OCI-LY7 (cell line): ENCODE results near the gene IER5. TPM values are rescaled to one million over a fixed set of nuclear protein-coding genes. Genes with fewer than 3 reads are reported as not detected.

Experiments used
- BruUV-seq: library from RNA; stranded (reverse); fragments of 400-500 nt; replicated peaks from 2 replicates; lab custom pipeline; 2021; lab: Mats Ljungman, UMichigan
- CTCF ChIA-PET: fragments of 300-600 bp; sonication (Branson Sonifier 250); formaldehyde crosslinking; loops from one replicate; lab custom pipeline; 2022; ENCODE audit warnings: antibody characterized with exemption; ENCODE audit not compliant: unreplicated experiment; lab: Charles Lee
- POLR2A ChIA-PET: fragments of 300-600 bp; sonication (Branson Sonifier 250); formaldehyde crosslinking; loops from one replicate; lab custom pipeline; 2022; ENCODE audit warnings: antibody characterized with exemption; lab: Charles Lee
- DNase-seq: peaks from one replicate; pipeline ENCODE4 v3.0.0-alpha.2; 2015; ENCODE audit warnings: low spot score
- H2AFZ ChIP-seq: fragments of 200-600 bp; sonication (generic), shearing (Covaris generic); 2 replicates; pipeline ENCODE4 v1.6.1; 2014; ENCODE audit warnings: mild to moderate bottlenecking, antibody characterized with exemption, low read length, moderate library complexity
- H3K27ac ChIP-seq: fragments of 200-600 bp; sonication (generic); 2 replicates; pipeline ENCODE4 v1.5.1; 2014; ENCODE audit warnings: mixed run types, low read depth, mild to moderate bottlenecking, moderate library complexity, low read length, inconsistent platforms; ENCODE audit not compliant: poor library complexity, severe bottlenecking
- H3K36me3 ChIP-seq: fragments of 200-600 bp; sonication (generic); 2 replicates; pipeline ENCODE4 v1.6.1; 2014; ENCODE audit warnings: mild to moderate bottlenecking, antibody characterized with exemption, low read length, moderate library complexity, mixed read lengths; ENCODE audit not compliant: insufficient read depth
- H3K4me1 ChIP-seq: fragments of 200-600 bp; sonication (generic); 2 replicates; pipeline ENCODE4 v1.5.1; 2014; ENCODE audit warnings: mild to moderate bottlenecking, low read length; ENCODE audit not compliant: insufficient read depth, poor library complexity, severe bottlenecking
- H3K4me2 ChIP-seq: fragments of 200-600 bp; sonication (generic); 2 replicates; pipeline ENCODE4 v1.6.1; 2014; ENCODE audit warnings: mild to moderate bottlenecking, low read length
- H3K4me3 ChIP-seq: fragments of 200-600 bp; sonication (generic); 2 replicates; pipeline ENCODE4 v1.5.1; 2014; ENCODE audit warnings: mild to moderate bottlenecking, low read depth, low read length; ENCODE audit not compliant: poor library complexity, severe bottlenecking
- H3K79me2 ChIP-seq: fragments of 200-600 bp; sonication (generic); 2 replicates; pipeline ENCODE4 v1.6.1; 2016; ENCODE audit warnings: low read depth, mild to moderate bottlenecking, low read length, moderate library complexity, mixed read lengths; ENCODE audit not compliant: insufficient read depth
- H3K9me2 ChIP-seq: fragments of 200-600 bp; sonication (generic); 2 replicates; pipeline ENCODE4 v1.6.1; 2016; ENCODE audit warnings: mild to moderate bottlenecking, low read length, mixed read lengths; ENCODE audit not compliant: insufficient read depth
- H3K9me3 ChIP-seq: fragments of 200-600 bp; sonication (generic); 2 replicates; pipeline ENCODE4 v1.6.1; 2014; ENCODE audit warnings: mild to moderate bottlenecking, mixed run types, low read length, mixed read lengths
- H4K20me1 ChIP-seq: fragments of 200-600 bp; sonication (generic); 2 replicates; pipeline ENCODE4 v1.6.1; 2014; ENCODE audit warnings: mild to moderate bottlenecking, antibody characterized with exemption, low read length, moderate library complexity, mixed read lengths; ENCODE audit not compliant: insufficient read depth
- EZH2phosphoT487 ChIP-seq: fragments of 200-600 bp; sonication (generic); IDR thresholded peaks from 2 replicates; pipeline ENCODE4 v1.6.1; 2018; ENCODE audit warnings: low read depth, borderline replicate concordance, mild to moderate bottlenecking, mixed run types, antibody characterized with exemption, low read length, moderate library complexity, mixed read lengths
- intact Hi-C: fragments of 100-400 bp; cut with micrococcal nuclease; formaldehyde crosslinking; loops from one replicate; pipeline ENCODE4 v1.10.0; 2022; ENCODE audit not compliant: unreplicated experiment
- total RNA-seq, 2 experiments: library from RNA; depleted of rRNA in 1 of 2; stranded (reverse); fragments of >200 nt in 1 of 2; shearing (Covaris generic) in 1 of 2; gene quantifications; 2 replicates each; pipeline ENCODE4 v1.2.3, GENCODE V29; 2014 to 2022
- TF ChIP-seq, protein P1 (sequence below): fragments of 200-600 bp; sonication (generic); conservative IDR thresholded peaks from 2 replicates; pipeline ENCODE4 v1.5.1; 2014; ENCODE audit warnings: mild to moderate bottlenecking, antibody characterized with exemption, low read length, moderate library complexity, mixed read lengths

IER5 gene
- total RNA-seq, 2 experiments from 2014 or later: 7.2 to 14.3 TPM

GRCh38 chr1:181133969-181134418 lies 45.5 kb downstream of the IER5 start:
- no peaks in the 10 kb centered on the region for H4K20me1 ChIP-seq
- no peaks in the 10 kb centered on the region for H3K36me3 ChIP-seq
- H3K4me2 ChIP-seq: no peak overlapping the region
- no peaks in the 10 kb centered on the region for H3K9me2 ChIP-seq
- no peak overlapping the region for H3K27ac ChIP-seq
- BruUV-seq: no TSS peak
- no peak for DNase-seq
- H3K4me3 ChIP-seq: no peak overlapping the region
- CTCF ChIA-PET: no interaction called here
- H3K9me3 ChIP-seq: no peaks in the 10 kb centered on the region
- H2AFZ ChIP-seq: no peak overlapping the region
- intact Hi-C loops: loop anchor here (2.0 kb wide), 1 partner anchor 45 kb away; the partner anchor contains the start of gene IER5
- H3K79me2 ChIP-seq: no peaks in the 10 kb centered on the region
- peaks cover 57% of the 10 kb centered on the region for H3K4me1 ChIP-seq
- POLR2A ChIA-PET: no interaction called here
- no peak for TF ChIP-seq EZH2phosphoT487
- TF ChIP-seq, protein P1, sequence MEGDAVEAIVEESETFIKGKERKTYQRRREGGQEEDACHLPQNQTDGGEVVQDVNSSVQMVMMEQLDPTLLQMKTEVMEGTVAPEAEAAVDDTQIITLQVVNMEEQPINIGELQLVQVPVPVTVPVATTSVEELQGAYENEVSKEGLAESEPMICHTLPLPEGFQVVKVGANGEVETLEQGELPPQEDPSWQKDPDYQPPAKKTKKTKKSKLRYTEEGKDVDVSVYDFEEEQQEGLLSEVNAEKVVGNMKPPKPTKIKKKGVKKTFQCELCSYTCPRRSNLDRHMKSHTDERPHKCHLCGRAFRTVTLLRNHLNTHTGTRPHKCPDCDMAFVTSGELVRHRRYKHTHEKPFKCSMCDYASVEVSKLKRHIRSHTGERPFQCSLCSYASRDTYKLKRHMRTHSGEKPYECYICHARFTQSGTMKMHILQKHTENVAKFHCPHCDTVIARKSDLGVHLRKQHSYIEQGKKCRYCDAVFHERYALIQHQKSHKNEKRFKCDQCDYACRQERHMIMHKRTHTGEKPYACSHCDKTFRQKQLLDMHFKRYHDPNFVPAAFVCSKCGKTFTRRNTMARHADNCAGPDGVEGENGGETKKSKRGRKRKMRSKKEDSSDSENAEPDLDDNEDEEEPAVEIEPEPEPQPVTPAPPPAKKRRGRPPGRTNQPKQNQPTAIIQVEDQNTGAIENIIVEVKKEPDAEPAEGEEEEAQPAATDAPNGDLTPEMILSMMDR: no peak

- H3K4me3 ChIP-seq: peak overlapping the region; percentile 24
- no peak overlapping the region for H3K27ac ChIP-seq
- no peaks in the 10 kb centered on the region for H4K20me1 ChIP-seq
- H3K4me2 ChIP-seq: peak overlapping the region; percentile 49
- ChIA-PET CTCF (no interaction called here), POLR2A (interaction anchor here (0.7 to 0.9 kb wide), 2 partner anchors 16 to 445 kb away, joined by 3 to 5 read pairs; no protein-coding TSS in a partner anchor)
- H3K9me2 ChIP-seq: no peaks in the 10 kb centered on the region
- no TSS peak for BruUV-seq
- peaks cover 49% of the 10 kb centered on the region for H3K4me1 ChIP-seq
- H3K79me2 ChIP-seq: no peaks in the 10 kb centered on the region
- no peak overlapping the region for H2AFZ ChIP-seq
- no peaks in the 10 kb centered on the region for H3K36me3 ChIP-seq
- intact Hi-C loops: loop anchor here (2.0 kb wide), 1 partner anchor 46 kb away; the partner anchor contains the start of gene IER5
- no peaks in the 10 kb centered on the region for H3K9me3 ChIP-seq
- TF ChIP-seq EZH2phosphoT487: no peak
- DNase-seq: peak; percentile 60
These were observed 46.3 kb downstream of the IER5 start for GRCh38 chr1:181134543-181135436.

DNA sequence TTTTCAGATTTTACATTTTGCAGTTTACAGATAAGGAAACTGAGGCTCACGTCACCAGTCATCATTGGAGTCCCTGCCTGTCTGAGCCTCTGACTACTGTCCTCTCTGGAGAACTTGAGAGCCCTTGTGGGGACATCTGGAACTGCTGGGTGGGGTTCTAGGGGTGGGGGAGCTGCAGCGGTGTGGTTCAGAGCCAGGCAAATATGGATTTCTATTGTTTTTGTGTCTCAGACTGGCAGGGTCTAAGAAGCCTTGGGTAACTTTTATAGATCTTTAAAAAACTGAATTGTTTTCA lies 46.9 kb downstream of the IER5 start:
- ChIA-PET CTCF (interaction anchor here (1.0 kb wide), 1 partner anchor 51 kb away, joined by 3 read pairs; no protein-coding TSS in a partner anchor), POLR2A (interaction anchor here (0.6 to 1.1 kb wide), 3 partner anchors 17 to 37 kb away, joined by 3 to 5 read pairs (median 5); no protein-coding TSS in a partner anchor)
- Histone ChIP-seq H3K4me1 (peaks cover 43% of the 10 kb centered on the region), H3K9me3 (no peaks in the 10 kb centered on the region), H3K4me3 (no peak overlapping the region), H3K4me2 (peak overlapping the region; percentile 49; the same call in 1 of the 2 replicates), H4K20me1 (no peaks in the 10 kb centered on the region), H3K9me2 (no peaks in the 10 kb centered on the region), H3K36me3 (no peaks in the 10 kb centered on the region), H2AFZ (no peak overlapping the region), H3K79me2 (no peaks in the 10 kb centered on the region), H3K27ac (no peak overlapping the region)
- TF ChIP-seq EZH2phosphoT487: no peak
- TF ChIP-seq, protein P1: peak; percentile 56
- intact Hi-C loops: loop anchor here (2.0 kb wide), 1 partner anchor 47 kb away; the partner anchor contains the start of gene IER5
- peak; percentile 43 for DNase-seq
- no TSS peak for BruUV-seq
